HepG2 (cell line): Measurements from ENCODE around the gene FAM193A. TPM values are rescaled to one million over a fixed set of nuclear protein-coding genes. Genes with fewer than 3 reads are reported as not detected.
"Not testable (repeated sequence)": the region's sequence is repeated elsewhere in the genome, so short reads cannot be mapped to it uniquely, and the experiment has no call there.

ENCODE experiments used
- ATAC-seq: fragments of 200-7000 bp; cut with Tn5 transposase; 3 replicates; pipeline ENCODE4 v1.9.1; 2020; ENCODE audit warnings: mild to moderate bottlenecking, moderate library complexity
- BruUV-seq: library from RNA; stranded (reverse); fragments of 400-500 nt; replicated peaks from 2 replicates; lab custom pipeline; 2021; lab: Mats Ljungman, UMichigan
- CTCF ChIA-PET: fragments of 300-600 bp; formaldehyde crosslinking; extraction: SDS; loops from one replicate; lab custom pipeline; 2021; ENCODE audit warnings: low total read pairs, inconsistent platforms, low intra/inter-chr PET ratio; lab: Yijun Ruan, JAX
- POLR2A ChIA-PET: fragments of 350-600 bp; sonication (Branson Sonifier 250); formaldehyde crosslinking; loops from one replicate; lab custom pipeline; 2020; ENCODE audit warnings: antibody characterized with exemption, inconsistent platforms; lab: Yijun Ruan, JAX
- DNase-seq: peaks from one replicate; pipeline ENCODE4 v3.0.0-alpha.2; 2015; ENCODE audit warnings: low spot score
- FAIRE-seq: peaks from 3 replicates; lab custom pipeline; 2011; peaks lifted over from hg19 to GRCh38; lab: Jason Lieb, UNC
- H2AFZ ChIP-seq: one replicate; pipeline ENCODE4 v1.6.1; 2011; ENCODE audit warnings: low read length, inconsistent platforms
- H3K27ac ChIP-seq: fragments of 300-600 bp; 3 replicates; pipeline ENCODE4 v1.8.0; 2011; ENCODE audit warnings: mixed run types, mild to moderate bottlenecking, mixed read lengths, low read length, inconsistent platforms; ENCODE audit not compliant: insufficient read depth; ENCODE audit errors: extremely low read length
- H3K27me3 ChIP-seq, 2 experiments: fragments of 200-600 bp in 1 of 2; 2 replicates in 1 of 2; 3 replicates in 1 of 2; pipeline versions ENCODE4 v1.6.0 to v1.8.0; 2011; ENCODE audit warnings: low read length in 2 of 2, mild to moderate bottlenecking in 2 of 2, moderate library complexity in 2 of 2, inconsistent platforms in 1 of 2; ENCODE audit not compliant: insufficient read depth in 2 of 2, control insufficient read depth in 1 of 2
- H3K36me3 ChIP-seq, 2 experiments: fragments of 200-600 bp in 1 of 2; replicated peaks in 1 of 2; 2 replicates in 1 of 2; 3 replicates in 1 of 2; pipeline versions ENCODE4 v1.5.1 to v1.8.0; 2011; ENCODE audit warnings: low read length in 2 of 2, inconsistent platforms in 1 of 2; ENCODE audit not compliant: insufficient read depth in 2 of 2, control insufficient read depth in 1 of 2
- H3K4me1 ChIP-seq: 2 replicates; pipeline ENCODE4 v1.5.1; 2012; ENCODE audit warnings: low read length, inconsistent platforms; ENCODE audit not compliant: insufficient read depth
- H3K4me2 ChIP-seq: 2 replicates; pipeline ENCODE4 v1.6.0; 2011; ENCODE audit warnings: low read depth, low read length, inconsistent platforms
- H3K4me3 ChIP-seq, 3 experiments: fragments of 200-600 bp in 1 of 3; sonication (generic), shearing (Covaris generic) in 1 of 3; replicated peaks in 1 of 3; 2 replicates each; pipeline ENCODE4 v1.5.1; 2011 to 2016; ENCODE audit warnings: low read length in 3 of 3, inconsistent platforms in 2 of 3, low read depth in 2 of 3, mild to moderate bottlenecking in 2 of 3, control low read depth in 1 of 3, mixed read lengths in 1 of 3; ENCODE audit not compliant: insufficient read depth in 1 of 3
- H3K79me2 ChIP-seq: one replicate; pipeline ENCODE4 v1.6.1; 2011; ENCODE audit warnings: low read length, inconsistent platforms; ENCODE audit not compliant: insufficient read depth
- H3K9ac ChIP-seq: 2 replicates; pipeline ENCODE4 v1.6.0; 2011; ENCODE audit warnings: mild to moderate bottlenecking, low read depth, low read length, inconsistent platforms; ENCODE audit not compliant: insufficient read depth
- H3K9me3 ChIP-seq: 2 replicates; pipeline ENCODE4 v1.5.1; 2012; ENCODE audit warnings: mild to moderate bottlenecking, low read length
- H4K20me1 ChIP-seq: 2 replicates; pipeline ENCODE4 v1.6.0; 2011; ENCODE audit warnings: inconsistent platforms, mild to moderate bottlenecking, low read length, moderate library complexity; ENCODE audit not compliant: insufficient read depth
- GZF1 ChIP-seq: sonication (generic); formaldehyde crosslinking; IDR thresholded peaks from 2 replicates; pipeline ENCODE4 v1.5.1; 2020; ENCODE audit warnings: mild to moderate bottlenecking, missing genetic modification reagents
- RBM22 ChIP-seq: fragments of 200-400 bp; formaldehyde crosslinking; optimal IDR thresholded peaks from 2 replicates; pipeline ENCODE3; 2017; ENCODE audit warnings: mild to moderate bottlenecking, low read length, moderate library complexity
- ZNF564 ChIP-seq: sonication (generic); formaldehyde crosslinking; IDR thresholded peaks from 2 replicates; pipeline ENCODE4 v1.8.1; 2023; ENCODE audit warnings: mild to moderate bottlenecking, missing genetic modification reagents
- WGBS: methylation state at CpG from one replicate; pipeline ENCODE4 v1.1.6; 2017; ENCODE audit warnings: low lambda C conversion rate; 5-methylcytosine and 5-hydroxymethylcytosine counted together
- in situ Hi-C: cut with HindIII; loops from 2 replicates; pipeline ENCODE4 v1.10.0; 2017; ENCODE audit warnings: low pct_unique_long_range_greater_than_20kb; ENCODE audit not compliant: extremely low pct_ligation_motif_present
- intact Hi-C: fragments of 100-400 bp; cut with micrococcal nuclease; formaldehyde crosslinking; loops from one replicate; pipeline ENCODE4 v1.10.0; 2022; ENCODE audit not compliant: unreplicated experiment
- polyA plus RNA-seq, 8 experiments: library from polyadenylated mRNA; depleted of rRNA in 3 of 8; stranded (reverse) in 7 of 8; unstranded in 1 of 8; fragments of >200 nt; fragmentation: Illumina TruSeq in 4 of 8; extraction: Trizol in 4 of 8; gene quantifications; 2 replicates each; pipeline versions ENCODE4 v1.2.1 to v1.2.3, GENCODE V29; 2011 to 2016; ENCODE audit warnings: low read depth in 4 of 8, missing spikeins in 1 of 8, mixed read lengths in 1 of 8; ENCODE audit not compliant: insufficient read depth in 1 of 8
- total RNA-seq, 5 experiments: library from RNA; depleted of rRNA; stranded (reverse); fragments of >200 nt; fragmentation: Illumina TruSeq; extraction: Trizol; gene quantifications; 2 replicates each; pipeline ENCODE4 v1.2.3, GENCODE V29; 2016; ENCODE audit warnings: low read depth in 1 of 5
- TF ChIP-seq, protein P1 (sequence below): sonication (generic); formaldehyde crosslinking; IDR thresholded peaks from 2 replicates; pipeline ENCODE4 v1.5.1; 2020; ENCODE audit warnings: missing genetic modification reagents, mild to moderate bottlenecking, borderline replicate concordance
- TF ChIP-seq, protein P2 (sequence below): sonication (generic); formaldehyde crosslinking; IDR thresholded peaks from 2 replicates; pipeline ENCODE4 v1.4.0; 2020; ENCODE audit warnings: missing genetic modification reagents, borderline replicate concordance

The FAM193A gene
- total and polyA plus RNA-seq, 2 of the 13 experiments (the other 11 are each of a cell fraction or from before 2014, with no cell fraction given) = 5.7 to 8.7 TPM

DNA sequence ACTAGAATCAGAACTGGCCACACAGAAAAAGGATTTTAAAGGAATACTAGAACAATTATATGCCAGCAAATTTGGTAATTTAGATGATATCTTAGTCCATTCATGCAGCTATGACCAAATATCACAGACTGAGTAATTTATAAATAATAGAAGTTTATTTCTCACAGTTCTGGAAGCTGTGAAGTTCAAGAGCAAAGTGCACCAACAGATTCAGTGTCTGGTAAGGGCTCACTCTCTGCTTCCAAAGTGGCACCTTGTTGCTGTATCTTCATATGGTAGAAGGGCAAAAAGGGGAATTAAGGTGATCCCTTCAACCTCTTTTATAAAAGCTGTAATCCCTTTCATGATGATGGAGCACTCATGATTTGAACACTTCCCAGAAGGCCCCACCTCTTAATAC, 199.4 kb downstream of the FAM193A start:
- no peak overlapping the region for H3K9ac ChIP-seq
- in situ Hi-C loops = no loop called here
- H3K79me2 ChIP-seq = no peaks in the 10 kb centered on the region
- CTCF ChIA-PET = no interaction called here
- POLR2A ChIA-PET = no interaction called here
- H2AFZ ChIP-seq = no peak overlapping the region
- peaks cover 17% of the 10 kb centered on the region for H3K4me1 ChIP-seq
- TF ChIP-seq ZNF564 (CRISPR knock-in tag) (peak; percentile 94; the same call in 1 of the 2 replicates), RBM22 (peak; percentile 40), GZF1 (CRISPR knock-in tag) (no peak)
- TF ChIP-seq, protein P1, sequence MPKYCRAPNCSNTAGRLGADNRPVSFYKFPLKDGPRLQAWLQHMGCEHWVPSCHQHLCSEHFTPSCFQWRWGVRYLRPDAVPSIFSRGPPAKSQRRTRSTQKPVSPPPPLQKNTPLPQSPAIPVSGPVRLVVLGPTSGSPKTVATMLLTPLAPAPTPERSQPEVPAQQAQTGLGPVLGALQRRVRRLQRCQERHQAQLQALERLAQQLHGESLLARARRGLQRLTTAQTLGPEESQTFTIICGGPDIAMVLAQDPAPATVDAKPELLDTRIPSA (CRISPR knock-in tag) = no peak
- TF ChIP-seq, protein P2, sequence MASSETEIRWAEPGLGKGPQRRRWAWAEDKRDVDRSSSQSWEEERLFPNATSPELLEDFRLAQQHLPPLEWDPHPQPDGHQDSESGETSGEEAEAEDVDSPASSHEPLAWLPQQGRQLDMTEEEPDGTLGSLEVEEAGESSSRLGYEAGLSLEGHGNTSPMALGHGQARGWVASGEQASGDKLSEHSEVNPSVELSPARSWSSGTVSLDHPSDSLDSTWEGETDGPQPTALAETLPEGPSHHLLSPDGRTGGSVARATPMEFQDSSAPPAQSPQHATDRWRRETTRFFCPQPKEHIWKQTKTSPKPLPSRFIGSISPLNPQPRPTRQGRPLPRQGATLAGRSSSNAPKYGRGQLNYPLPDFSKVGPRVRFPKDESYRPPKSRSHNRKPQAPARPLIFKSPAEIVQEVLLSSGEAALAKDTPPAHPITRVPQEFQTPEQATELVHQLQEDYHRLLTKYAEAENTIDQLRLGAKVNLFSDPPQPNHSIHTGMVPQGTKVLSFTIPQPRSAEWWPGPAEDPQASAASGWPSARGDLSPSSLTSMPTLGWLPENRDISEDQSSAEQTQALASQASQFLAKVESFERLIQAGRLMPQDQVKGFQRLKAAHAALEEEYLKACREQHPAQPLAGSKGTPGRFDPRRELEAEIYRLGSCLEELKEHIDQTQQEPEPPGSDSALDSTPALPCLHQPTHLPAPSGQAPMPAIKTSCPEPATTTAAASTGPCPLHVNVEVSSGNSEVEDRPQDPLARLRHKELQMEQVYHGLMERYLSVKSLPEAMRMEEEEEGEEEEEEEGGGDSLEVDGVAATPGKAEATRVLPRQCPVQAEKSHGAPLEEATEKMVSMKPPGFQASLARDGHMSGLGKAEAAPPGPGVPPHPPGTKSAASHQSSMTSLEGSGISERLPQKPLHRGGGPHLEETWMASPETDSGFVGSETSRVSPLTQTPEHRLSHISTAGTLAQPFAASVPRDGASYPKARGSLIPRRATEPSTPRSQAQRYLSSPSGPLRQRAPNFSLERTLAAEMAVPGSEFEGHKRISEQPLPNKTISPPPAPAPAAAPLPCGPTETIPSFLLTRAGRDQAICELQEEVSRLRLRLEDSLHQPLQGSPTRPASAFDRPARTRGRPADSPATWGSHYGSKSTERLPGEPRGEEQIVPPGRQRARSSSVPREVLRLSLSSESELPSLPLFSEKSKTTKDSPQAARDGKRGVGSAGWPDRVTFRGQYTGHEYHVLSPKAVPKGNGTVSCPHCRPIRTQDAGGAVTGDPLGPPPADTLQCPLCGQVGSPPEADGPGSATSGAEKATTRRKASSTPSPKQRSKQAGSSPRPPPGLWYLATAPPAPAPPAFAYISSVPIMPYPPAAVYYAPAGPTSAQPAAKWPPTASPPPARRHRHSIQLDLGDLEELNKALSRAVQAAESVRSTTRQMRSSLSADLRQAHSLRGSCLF (CRISPR knock-in tag) = no peak
- TF ChIP-seq, all 625 proteins: peak for 2
- FAIRE-seq (no peak), ATAC-seq (no peak), DNase-seq (no peak)
- H3K4me3 ChIP-seq = no peak overlapping the region
- no peaks in the 10 kb centered on the region for H3K27me3 ChIP-seq
- no peaks in the 10 kb centered on the region for H4K20me1 ChIP-seq
- H3K4me2 ChIP-seq = no peak overlapping the region
- BruUV-seq = no TSS peak
- H3K36me3 ChIP-seq = peaks cover 6 to 12% of the 10 kb centered on the region in 2 experiments; a peak in 4 of 5 replicates
- intact Hi-C loops = no loop called here
- H3K9me3 ChIP-seq = no peaks in the 10 kb centered on the region
- H3K27ac ChIP-seq = no peak overlapping the region

DNA sequence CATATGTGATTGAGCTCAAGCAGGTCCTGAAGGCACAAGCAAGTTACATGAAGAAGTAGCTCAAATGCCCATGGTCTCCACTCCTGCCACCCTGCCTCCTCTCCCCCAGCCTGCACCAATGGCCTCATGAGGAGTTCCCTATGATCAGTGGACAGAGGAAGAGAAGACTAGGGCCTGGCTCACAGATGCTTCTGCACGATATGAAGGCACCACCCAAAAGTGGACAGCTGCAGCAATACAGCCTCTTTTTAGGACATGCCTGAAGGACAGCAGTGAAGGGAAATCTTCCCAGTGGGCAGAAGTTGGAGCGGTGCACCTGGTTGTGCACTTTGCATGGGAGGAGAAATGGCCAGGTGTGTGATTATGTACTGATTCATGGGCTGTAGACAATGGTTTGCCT, 201.8 kb downstream of the FAM193A start:
- H3K36me3 ChIP-seq, intact Hi-C loops, BruUV-seq, FAIRE-seq, H3K4me2 ChIP-seq, H3K27me3 ChIP-seq, ATAC-seq, H4K20me1 ChIP-seq, H3K4me1 ChIP-seq, DNase-seq, POLR2A ChIA-PET, H3K79me2 ChIP-seq, in situ Hi-C loops, H3K27ac ChIP-seq, H3K4me3 ChIP-seq, H3K9ac ChIP-seq, H2AFZ ChIP-seq, H3K9me3 ChIP-seq, CTCF ChIA-PET: not testable (repeated sequence)
- WGBS = 97% methylated on average over 2 of the region's 2 CpGs
